Heart left ventricle (tissue), 13 donors: ENCODE measurements around the gene ALDOC.

ENCODE experiments used
- POLR2A ChIP-seq, 2 donors: fragments of 450-650 bp; IDR thresholded peaks; one replicate each; pipeline ENCODE4 v1.6.1; 2017; ENCODE audit warnings: antibody characterized with exemption in 2 of 2, mild to moderate bottlenecking in 2 of 2, moderate library complexity in 2 of 2
- TF ChIP-seq, protein P1 (sequence below), 12 donors: fragments of 200-600 bp; sonication (generic) in 4 of 12; IDR thresholded peaks; one replicate each; pipeline versions ENCODE4 v1.5.0 to v1.8.0; 2018 to 2022; ENCODE audit warnings: antibody characterized with exemption in 12 of 12, mild to moderate bottlenecking in 5 of 12
- donor health status: ischemic (EF 13 %, LVEDD 7.1; RV severe dilation, severe dysfunction).
- donor health status: DM: no; HTN: yes; CAD: no.
- donor health status: DM: no; HTN: no; CAD: no.
- donor health status: ischemic (EF 25% LVEDD 6.9; RV normal size, moderate dysfunction).
- donor health status: ischemic (EF 25% LVEDD 5.7; RV mildly dilated, moderate dysfunction).
- donor health status: ischemic (EF 35%, LVEDD 5.7; RV mildly dilated, moderate dysfunction).
- donor health status: nonischemic (EF 11% LVEDD 7.7; RV severe dilation, severe dysfunction).
- donor health status: DM: yes; HTN: yes; CAD: no.
- donor health status: PGD.
- donor health status: ischemic (EF 29% LVEDD 5.4; RV normal size, mild dysfunction).
- donor health status: nonischemic (EF 23%, LVEDD 6.1; RV moderate dilation, normal function).

DNA sequence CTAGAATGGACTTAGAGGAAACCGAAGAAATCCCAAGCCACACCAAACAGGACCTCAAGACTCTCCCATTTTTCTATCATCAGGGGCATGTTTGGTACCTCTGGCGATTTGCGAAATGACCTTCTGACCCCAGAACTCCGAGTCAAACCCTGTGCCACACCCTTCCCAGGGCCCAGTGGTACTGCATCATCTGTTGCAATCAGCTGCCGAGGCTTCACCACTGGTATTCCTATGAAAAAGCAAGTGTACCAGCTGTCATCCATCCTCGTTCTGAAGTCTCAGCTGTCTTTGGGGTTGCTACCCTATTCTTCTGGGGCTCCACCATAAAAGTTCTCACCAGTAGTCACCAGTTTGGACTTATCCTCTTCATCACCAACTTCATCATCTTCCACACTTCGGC, 39.6 kb upstream of the ALDOC start:
- TF ChIP-seq, protein P1, sequence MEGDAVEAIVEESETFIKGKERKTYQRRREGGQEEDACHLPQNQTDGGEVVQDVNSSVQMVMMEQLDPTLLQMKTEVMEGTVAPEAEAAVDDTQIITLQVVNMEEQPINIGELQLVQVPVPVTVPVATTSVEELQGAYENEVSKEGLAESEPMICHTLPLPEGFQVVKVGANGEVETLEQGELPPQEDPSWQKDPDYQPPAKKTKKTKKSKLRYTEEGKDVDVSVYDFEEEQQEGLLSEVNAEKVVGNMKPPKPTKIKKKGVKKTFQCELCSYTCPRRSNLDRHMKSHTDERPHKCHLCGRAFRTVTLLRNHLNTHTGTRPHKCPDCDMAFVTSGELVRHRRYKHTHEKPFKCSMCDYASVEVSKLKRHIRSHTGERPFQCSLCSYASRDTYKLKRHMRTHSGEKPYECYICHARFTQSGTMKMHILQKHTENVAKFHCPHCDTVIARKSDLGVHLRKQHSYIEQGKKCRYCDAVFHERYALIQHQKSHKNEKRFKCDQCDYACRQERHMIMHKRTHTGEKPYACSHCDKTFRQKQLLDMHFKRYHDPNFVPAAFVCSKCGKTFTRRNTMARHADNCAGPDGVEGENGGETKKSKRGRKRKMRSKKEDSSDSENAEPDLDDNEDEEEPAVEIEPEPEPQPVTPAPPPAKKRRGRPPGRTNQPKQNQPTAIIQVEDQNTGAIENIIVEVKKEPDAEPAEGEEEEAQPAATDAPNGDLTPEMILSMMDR (IDR thresholded peaks at IDR 0.05) = no peak
- no peak for TF ChIP-seq POLR2A (IDR thresholded peaks at IDR 0.05)
